AG09319 (cell line): ENCODE data around the gene CTIF.
"Not testable (repeated sequence)": the region's sequence is repeated elsewhere in the genome, so short reads cannot be mapped to it uniquely, and the experiment has no call there.

Experiments used
- DNase-seq: peaks from one replicate; pipeline ENCODE4 v3.0.0-alpha.2; 2010; ENCODE audit warnings: low read depth; ENCODE audit errors: extremely low read depth
- TF ChIP-seq, protein P1 (sequence below): IDR thresholded peaks from 2 replicates; pipeline ENCODE4 v1.5.1; 2011; ENCODE audit warnings: low read depth, mild to moderate bottlenecking, inconsistent platforms, low read length, moderate library complexity

Gene CTIF

GRCh38 chr18:48502906-48503305 lies 35.9 kb upstream of the CTIF start:
- TF ChIP-seq, protein P1, sequence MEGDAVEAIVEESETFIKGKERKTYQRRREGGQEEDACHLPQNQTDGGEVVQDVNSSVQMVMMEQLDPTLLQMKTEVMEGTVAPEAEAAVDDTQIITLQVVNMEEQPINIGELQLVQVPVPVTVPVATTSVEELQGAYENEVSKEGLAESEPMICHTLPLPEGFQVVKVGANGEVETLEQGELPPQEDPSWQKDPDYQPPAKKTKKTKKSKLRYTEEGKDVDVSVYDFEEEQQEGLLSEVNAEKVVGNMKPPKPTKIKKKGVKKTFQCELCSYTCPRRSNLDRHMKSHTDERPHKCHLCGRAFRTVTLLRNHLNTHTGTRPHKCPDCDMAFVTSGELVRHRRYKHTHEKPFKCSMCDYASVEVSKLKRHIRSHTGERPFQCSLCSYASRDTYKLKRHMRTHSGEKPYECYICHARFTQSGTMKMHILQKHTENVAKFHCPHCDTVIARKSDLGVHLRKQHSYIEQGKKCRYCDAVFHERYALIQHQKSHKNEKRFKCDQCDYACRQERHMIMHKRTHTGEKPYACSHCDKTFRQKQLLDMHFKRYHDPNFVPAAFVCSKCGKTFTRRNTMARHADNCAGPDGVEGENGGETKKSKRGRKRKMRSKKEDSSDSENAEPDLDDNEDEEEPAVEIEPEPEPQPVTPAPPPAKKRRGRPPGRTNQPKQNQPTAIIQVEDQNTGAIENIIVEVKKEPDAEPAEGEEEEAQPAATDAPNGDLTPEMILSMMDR = no peak
- no peak for DNase-seq

GRCh38 chr18:48504819-48505218 lies 34.0 kb upstream of the CTIF start:
- no peak for DNase-seq
- TF ChIP-seq, protein P1 = no peak

DNA sequence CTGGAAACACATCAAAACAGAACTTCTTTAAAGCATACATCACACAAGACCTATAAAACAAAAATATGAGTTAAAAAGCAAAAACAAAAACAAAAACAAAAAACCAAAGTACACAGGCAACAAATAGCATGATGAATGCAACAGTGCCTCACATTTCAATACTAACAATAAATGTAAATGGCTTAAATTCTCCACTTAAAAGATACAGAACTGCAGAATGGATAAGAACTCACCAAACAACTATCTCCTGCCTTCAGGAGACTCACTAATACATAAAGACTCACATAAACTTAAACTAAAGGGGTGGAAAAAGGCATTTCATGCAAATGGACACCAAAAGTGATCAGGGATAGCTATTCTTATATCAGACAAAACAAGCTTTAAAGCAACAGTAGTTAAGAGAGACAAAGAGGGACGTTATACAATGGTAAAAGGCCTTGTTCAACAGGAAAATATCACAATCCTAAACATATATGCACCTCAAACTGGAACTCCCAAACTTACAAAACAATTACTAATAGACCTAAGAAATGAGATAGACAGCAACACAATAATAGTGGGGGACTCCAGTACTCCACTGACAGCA lies 31.8 kb upstream of the CTIF start:
- DNase-seq = not testable (repeated sequence)

DNA sequence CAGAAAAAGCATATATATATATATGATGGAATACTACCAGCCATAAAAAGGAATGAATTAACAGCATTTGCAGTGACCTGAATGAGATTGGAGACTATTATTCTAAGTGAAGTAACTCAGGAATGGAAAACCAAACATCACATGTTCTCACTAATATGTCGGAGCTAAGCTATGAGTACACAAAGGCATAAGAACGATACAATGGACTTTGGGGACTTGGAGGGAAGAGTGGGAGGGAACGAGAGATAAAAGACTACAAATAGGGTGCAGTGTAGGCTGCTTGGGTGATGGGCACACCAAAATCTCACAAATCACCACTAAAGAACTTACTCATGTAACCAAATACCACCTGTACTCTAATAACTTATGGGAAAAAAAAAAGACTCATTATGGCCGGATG lies 26.3 kb upstream of the CTIF start:
- not testable (repeated sequence) for DNase-seq

- TF ChIP-seq, protein P1 = no peak
- no peak for DNase-seq
Measured at GRCh38 chr18:48514786-48515185, 24.0 kb upstream of the CTIF start.

DNA sequence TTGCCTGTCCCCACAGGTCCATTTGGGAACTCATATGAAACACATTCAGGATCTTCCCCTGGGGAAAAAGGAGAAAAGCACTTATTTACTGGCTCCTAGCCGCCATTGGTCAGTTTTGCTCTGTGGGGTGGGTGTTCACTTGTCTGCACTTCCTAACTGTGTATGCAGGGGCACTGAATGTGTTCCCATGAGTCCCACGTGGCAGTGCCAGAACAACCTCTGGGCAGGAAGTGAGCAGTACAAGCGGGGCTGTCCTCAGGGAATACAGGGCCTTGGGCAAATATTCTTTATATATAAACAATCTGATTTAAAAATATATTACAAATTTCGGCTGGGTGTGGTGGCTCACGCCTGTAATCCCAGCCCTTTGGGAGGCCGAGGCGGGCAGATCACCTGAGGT lies 21.8 kb upstream of the CTIF start:
- TF ChIP-seq, protein P1 = no peak
- DNase-seq = no peak

DNA sequence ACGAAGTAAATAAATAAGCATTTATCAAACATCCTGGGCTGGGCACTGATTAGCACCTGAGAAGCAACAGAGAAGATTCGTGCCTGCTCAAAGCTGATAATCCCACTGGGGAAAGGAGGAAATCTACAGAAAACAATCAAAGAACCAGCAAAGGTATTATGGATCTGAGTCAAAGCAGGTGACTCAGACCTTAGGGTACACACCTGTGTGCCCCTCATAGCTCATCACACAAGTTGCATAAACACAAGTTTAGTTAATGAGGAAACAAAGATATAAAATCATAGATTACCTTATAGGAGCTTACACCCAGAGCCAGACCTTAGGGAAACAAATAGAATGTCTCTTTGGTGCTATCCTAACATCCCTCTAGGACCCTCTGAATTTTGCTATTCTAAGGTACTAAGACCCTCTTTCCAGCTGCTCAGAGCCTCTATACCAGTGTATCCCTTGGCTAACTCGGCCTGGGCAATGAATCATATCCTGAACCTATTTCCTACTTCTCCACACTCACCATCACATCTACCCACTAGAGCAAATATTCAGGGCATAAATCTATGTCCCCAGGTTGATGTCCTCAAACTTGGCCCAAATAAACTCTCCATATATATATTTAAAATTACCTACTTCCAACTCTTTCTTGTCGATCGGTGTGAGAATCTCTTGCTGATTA lies 19.3 kb upstream of the CTIF start:
- no peak for DNase-seq
- TF ChIP-seq, protein P1 = no peak

- TF ChIP-seq, protein P1 = no peak
- no peak for DNase-seq
Measured at GRCh38 chr18:48521723-48522122, 17.1 kb upstream of the CTIF start.
